ENCODE data around the gene FILIP1L.

Gene FILIP1L

DNA sequence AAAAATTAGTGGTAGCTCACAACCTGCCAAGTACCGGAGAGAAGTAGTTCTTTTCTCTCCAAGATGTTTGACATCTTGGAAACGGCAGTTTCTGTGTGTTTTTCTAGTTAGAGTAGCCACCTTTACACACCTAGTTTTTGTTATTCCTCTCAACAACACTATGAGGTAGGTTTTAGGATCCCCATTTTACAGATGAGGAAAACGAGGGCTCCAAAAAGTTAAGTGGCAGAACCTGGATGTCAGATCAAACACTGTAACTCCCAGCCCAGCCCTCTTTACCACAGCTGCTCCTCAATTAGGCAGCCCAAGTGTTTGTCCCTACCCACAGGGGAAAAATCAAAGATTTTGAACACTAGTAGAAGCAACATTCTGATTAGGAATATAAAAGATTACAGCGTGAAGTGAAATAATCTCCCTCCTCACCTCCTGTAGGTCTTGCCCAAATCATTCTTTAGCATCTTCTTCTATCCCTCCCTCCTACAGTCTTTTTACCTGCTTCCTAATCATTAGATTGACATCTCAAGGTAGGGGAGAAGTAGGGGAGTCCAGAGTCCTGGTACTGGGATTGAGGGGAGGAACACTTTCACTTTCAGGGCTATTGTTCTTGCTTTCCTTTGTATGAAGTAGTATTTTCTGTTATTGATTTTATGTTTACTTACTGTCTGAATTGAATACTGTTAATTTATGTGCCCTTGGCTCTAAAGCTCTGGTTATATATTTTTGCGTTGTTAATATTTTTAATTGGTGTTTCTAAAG is 154.0 kb downstream of the FILIP1L start:
- no peak overlapping the region for H3K4me3 Mint-ChIP-seq
- peaks cover 5% of the 10 kb centered on the region for H3K36me3 Mint-ChIP-seq
- no peaks in the 10 kb centered on the region for H3K9me3 Mint-ChIP-seq
- H3K27ac Mint-ChIP-seq, result no peak overlapping the region
- no peaks in the 10 kb centered on the region for H3K4me1 Mint-ChIP-seq
- no peaks in the 10 kb centered on the region for H3K27me3 Mint-ChIP-seq

DNA sequence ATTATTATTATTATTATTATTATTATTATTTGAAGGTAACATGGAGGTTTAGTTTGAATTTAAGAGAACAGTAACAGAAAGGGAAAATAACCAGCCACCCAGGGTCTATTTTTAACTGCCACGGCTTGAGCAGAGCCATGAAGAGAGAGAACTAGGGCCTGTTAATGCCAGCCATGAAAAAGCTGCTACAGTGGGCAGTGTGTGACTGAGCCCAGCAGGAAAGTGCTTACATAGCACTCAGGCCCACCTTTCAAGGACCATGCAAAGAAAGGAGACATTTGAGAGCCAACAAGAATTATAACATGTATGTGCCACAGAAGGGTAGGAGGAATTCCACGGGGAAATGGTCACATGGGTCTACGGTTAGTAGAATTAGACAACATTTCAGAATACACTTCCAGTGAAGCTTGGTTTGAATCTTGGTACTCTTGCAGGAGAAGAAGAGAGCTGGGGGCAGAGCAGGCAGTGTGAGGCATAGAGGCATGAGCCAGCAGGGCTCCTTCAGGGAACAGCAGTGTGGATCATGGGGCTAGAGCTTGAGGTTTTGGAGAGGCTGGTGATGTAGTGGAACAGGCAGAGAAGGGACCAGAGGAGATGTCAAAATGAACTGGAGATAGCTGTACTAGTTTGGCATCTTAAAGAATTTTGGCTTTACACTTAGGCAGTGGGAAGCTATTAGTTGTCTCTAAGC is 155.9 kb downstream of the FILIP1L start:
- H3K27me3 Mint-ChIP-seq, result no peaks in the 10 kb centered on the region
- peaks cover 5% of the 10 kb centered on the region for H3K36me3 Mint-ChIP-seq
- H3K4me1 Mint-ChIP-seq, result no peaks in the 10 kb centered on the region
- H3K27ac Mint-ChIP-seq, result no peak overlapping the region
- no peak overlapping the region for H3K4me3 Mint-ChIP-seq
- H3K9me3 Mint-ChIP-seq, result no peaks in the 10 kb centered on the region

GRCh38 chr3:99957151-99957796 is 157.0 kb downstream of the FILIP1L start:
- Mint-ChIP-seq H3K9me3 (no peaks in the 10 kb centered on the region), H3K4me3 (no peak overlapping the region), H3K36me3 (peaks cover 2% of the 10 kb centered on the region), H3K27ac (no peak overlapping the region), H3K27me3 (no peaks in the 10 kb centered on the region), H3K4me1 (no peaks in the 10 kb centered on the region)

- no peaks in the 10 kb centered on the region for H3K4me1 Mint-ChIP-seq
Measured at GRCh38 chr3:99955773-99956562, 158.3 kb downstream of the FILIP1L start.

GRCh38 chr3:99954914-99955644 is 159.2 kb downstream of the FILIP1L start:
- Mint-ChIP-seq H3K27me3 (no peaks in the 10 kb centered on the region), H3K36me3 (peaks cover 2% of the 10 kb centered on the region), H3K4me1 (no peaks in the 10 kb centered on the region), H3K4me3 (no peak overlapping the region), H3K27ac (no peak overlapping the region), H3K9me3 (no peaks in the 10 kb centered on the region)

More at GRCh38 chr3:99955773-99956562, 158.3 kb downstream of the FILIP1L start:
- Mint-ChIP-seq H3K27ac (no peak overlapping the region), H3K27me3 (no peaks in the 10 kb centered on the region), H3K4me3 (no peak overlapping the region), H3K36me3 (peaks cover 2% of the 10 kb centered on the region), H3K9me3 (no peaks in the 10 kb centered on the region)

GRCh38 chr3:99953596-99953995 is 160.7 kb downstream of the FILIP1L start:
- Mint-ChIP-seq H3K4me3 (no peak overlapping the region), H3K9me3 (no peaks in the 10 kb centered on the region), H3K36me3 (no peaks in the 10 kb centered on the region), H3K27me3 (no peaks in the 10 kb centered on the region), H3K27ac (no peak overlapping the region), H3K4me1 (no peaks in the 10 kb centered on the region)

DNA sequence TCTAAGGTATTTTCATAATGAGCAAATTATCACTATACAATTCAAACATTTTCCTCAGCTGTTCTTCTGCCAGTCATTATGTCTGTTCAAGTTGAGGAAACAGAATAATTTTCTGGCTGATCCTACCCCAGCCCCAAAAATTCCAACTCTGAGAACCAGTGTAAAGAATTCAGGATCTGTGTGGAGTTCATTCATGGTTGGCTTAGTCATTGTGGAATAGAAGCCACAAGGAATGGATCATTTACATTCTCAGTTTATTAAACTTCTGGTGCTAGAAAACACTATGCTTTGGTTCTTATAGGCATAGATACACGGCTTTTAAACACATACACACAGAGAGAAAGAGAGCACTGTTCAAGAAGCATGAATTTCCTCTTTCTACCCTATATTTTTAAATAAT is 162.0 kb downstream of the FILIP1L start:
- Mint-ChIP-seq H3K36me3 (no peaks in the 10 kb centered on the region), H3K4me3 (no peak overlapping the region), H3K27me3 (no peaks in the 10 kb centered on the region), H3K27ac (no peak overlapping the region), H3K4me1 (no peaks in the 10 kb centered on the region), H3K9me3 (no peaks in the 10 kb centered on the region)

- no peaks in the 10 kb centered on the region for H3K4me1 Mint-ChIP-seq
- no peaks in the 10 kb centered on the region for H3K9me3 Mint-ChIP-seq
- no peaks in the 10 kb centered on the region for H3K36me3 Mint-ChIP-seq
- H3K4me3 Mint-ChIP-seq, result no peak overlapping the region
- H3K27me3 Mint-ChIP-seq, result no peaks in the 10 kb centered on the region
- no peak overlapping the region for H3K27ac Mint-ChIP-seq
Measured at GRCh38 chr3:99951701-99952100, 162.6 kb downstream of the FILIP1L start.

DNA sequence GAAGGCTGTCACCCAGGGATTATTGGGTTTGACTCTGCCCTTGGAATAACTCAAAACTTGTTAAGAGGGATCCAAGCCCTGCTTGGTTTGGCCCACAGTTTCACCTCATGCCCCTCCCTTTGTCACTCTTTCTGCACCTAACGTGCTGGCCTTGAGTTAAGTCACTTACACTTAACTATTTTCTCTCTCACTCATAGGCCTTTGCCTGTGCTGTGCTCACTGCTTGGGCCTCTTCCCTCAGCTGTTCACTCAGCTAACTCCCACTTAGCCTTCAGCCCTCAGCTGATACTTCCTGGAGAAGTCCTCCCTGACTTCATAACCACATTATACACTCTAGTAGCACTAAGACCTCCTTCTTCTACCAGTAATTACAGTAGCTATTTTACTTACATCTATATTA is 163.4 kb downstream of the FILIP1L start:
- no peak overlapping the region for H3K4me3 Mint-ChIP-seq
- no peaks in the 10 kb centered on the region for H3K9me3 Mint-ChIP-seq
- H3K27me3 Mint-ChIP-seq, result no peaks in the 10 kb centered on the region
- H3K27ac Mint-ChIP-seq, result no peak overlapping the region
- no peaks in the 10 kb centered on the region for H3K36me3 Mint-ChIP-seq
- H3K4me1 Mint-ChIP-seq, result no peaks in the 10 kb centered on the region

GRCh38 chr3:99949956-99950670 is 164.2 kb downstream of the FILIP1L start:
- no peaks in the 10 kb centered on the region for H3K4me1 Mint-ChIP-seq
- no peak overlapping the region for H3K27ac Mint-ChIP-seq
- H3K4me3 Mint-ChIP-seq, result no peak overlapping the region
- no peaks in the 10 kb centered on the region for H3K36me3 Mint-ChIP-seq
- no peaks in the 10 kb centered on the region for H3K27me3 Mint-ChIP-seq
- no peaks in the 10 kb centered on the region for H3K9me3 Mint-ChIP-seq

- no peaks in the 10 kb centered on the region for H3K4me1 Mint-ChIP-seq
- no peaks in the 10 kb centered on the region for H3K27me3 Mint-ChIP-seq
- H3K4me3 Mint-ChIP-seq, result no peak overlapping the region
- H3K36me3 Mint-ChIP-seq, result no peaks in the 10 kb centered on the region
- H3K9me3 Mint-ChIP-seq, result no peaks in the 10 kb centered on the region
- no peak overlapping the region for H3K27ac Mint-ChIP-seq
Measured at GRCh38 chr3:99948467-99949089, 165.7 kb downstream of the FILIP1L start.

- Mint-ChIP-seq H3K36me3 (peaks cover 2% of the 10 kb centered on the region), H3K4me3 (no peak overlapping the region), H3K9me3 (no peaks in the 10 kb centered on the region), H3K4me1 (no peaks in the 10 kb centered on the region), H3K27ac (no peak overlapping the region), H3K27me3 (no peaks in the 10 kb centered on the region)
Measured at GRCh38 chr3:99947356-99947755, 166.9 kb downstream of the FILIP1L start.

DNA sequence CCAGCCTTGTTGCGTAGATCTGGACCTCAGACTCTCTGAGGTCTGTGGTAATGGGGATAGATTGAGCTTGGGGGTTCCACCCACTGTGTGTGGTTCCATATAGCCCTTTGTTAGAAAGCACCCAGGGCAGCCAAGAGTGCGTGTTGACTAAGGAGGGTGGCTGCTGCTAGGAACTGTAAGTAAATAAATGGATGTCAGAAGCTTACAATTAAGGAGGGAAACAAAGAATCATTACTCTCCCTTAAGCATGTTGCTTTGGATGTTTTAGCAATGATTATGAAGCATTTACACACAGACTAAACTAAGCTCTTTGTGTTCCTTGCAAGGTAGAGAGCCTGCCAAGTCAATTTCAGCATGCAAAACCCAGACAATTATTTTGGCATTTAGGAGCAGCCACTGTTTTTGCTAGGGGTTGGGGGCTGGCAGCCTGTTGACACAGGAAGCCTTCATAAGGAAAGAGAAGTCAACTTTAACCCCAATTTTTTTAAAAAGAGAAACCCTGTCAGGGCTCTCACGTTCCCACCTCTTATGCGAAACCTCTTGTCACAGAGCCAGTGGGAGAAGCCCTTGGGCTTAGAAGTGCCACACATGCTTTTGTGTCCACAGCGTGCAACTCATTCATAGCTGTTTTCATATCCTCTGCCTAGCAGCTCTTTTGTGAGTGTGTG is 168.8 kb downstream of the FILIP1L start:
- H3K9me3 Mint-ChIP-seq, result no peaks in the 10 kb centered on the region
- peaks cover 2% of the 10 kb centered on the region for H3K36me3 Mint-ChIP-seq
- no peak overlapping the region for H3K27ac Mint-ChIP-seq
- no peaks in the 10 kb centered on the region for H3K4me1 Mint-ChIP-seq
- H3K4me3 Mint-ChIP-seq, result no peak overlapping the region
- H3K27me3 Mint-ChIP-seq, result no peaks in the 10 kb centered on the region
